HUES6 (cell line): ENCODE measurements around the gene ORC3.
A peak's percentile ranks its signal among the peaks of the same experiment; 100 is the strongest.

Experiments used
- H3K27ac ChIP-seq: 2 replicates; pipeline ENCODE4 v1.7.0; 2013; ENCODE audit warnings: low read depth, mild to moderate bottlenecking, low read length, inconsistent platforms
- H3K27me3 ChIP-seq: 2 replicates; pipeline ENCODE4 v1.6.1; 2013; ENCODE audit warnings: low read length; ENCODE audit not compliant: control insufficient read depth, insufficient read depth
- H3K36me3 ChIP-seq: 2 replicates; pipeline ENCODE4 v1.6.1; 2013; ENCODE audit warnings: low read length; ENCODE audit not compliant: control insufficient read depth, insufficient read depth
- H3K4me1 ChIP-seq: 2 replicates; pipeline ENCODE4 v1.6.1; 2013; ENCODE audit warnings: low read length; ENCODE audit not compliant: control insufficient read depth, insufficient read depth
- H3K4me3 ChIP-seq: 2 replicates; pipeline ENCODE4 v1.5.1; 2013; ENCODE audit warnings: low read depth, low read length
- H3K9ac ChIP-seq: one replicate; pipeline ENCODE4 v1.6.1; 2013; ENCODE audit warnings: mild to moderate bottlenecking, low read length
- H3K9me3 ChIP-seq: 2 replicates; pipeline ENCODE4 v1.6.1; 2013; ENCODE audit warnings: low read depth, low read length; ENCODE audit not compliant: control insufficient read depth, insufficient read depth

Gene ORC3

DNA sequence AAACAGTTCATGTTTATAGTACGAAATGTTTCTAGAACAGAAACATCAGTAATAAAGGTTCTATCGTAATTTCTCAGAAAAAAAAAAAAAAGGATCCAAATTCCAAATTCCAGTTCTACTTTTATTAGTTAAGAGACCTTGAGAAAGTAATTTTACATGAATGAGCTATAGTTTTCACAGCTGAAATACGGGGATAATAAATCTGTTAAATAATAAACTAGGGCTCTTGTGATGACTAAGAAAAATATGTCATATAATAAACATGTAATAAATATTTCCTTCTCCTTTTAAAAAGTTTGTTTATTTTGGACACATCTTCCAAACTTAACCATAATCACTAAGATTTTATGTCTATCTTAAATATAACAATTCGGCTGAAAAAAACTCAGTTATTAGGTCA is 17.9 kb upstream of the ORC3 start:
- Histone ChIP-seq H3K9ac (no peak overlapping the region), H3K36me3 (peaks cover 16% of the 10 kb centered on the region), H3K4me1 (peaks cover 10% of the 10 kb centered on the region), H3K4me3 (no peak overlapping the region), H3K27me3 (no peaks in the 10 kb centered on the region), H3K27ac (no peak overlapping the region), H3K9me3 (no peaks in the 10 kb centered on the region)

DNA sequence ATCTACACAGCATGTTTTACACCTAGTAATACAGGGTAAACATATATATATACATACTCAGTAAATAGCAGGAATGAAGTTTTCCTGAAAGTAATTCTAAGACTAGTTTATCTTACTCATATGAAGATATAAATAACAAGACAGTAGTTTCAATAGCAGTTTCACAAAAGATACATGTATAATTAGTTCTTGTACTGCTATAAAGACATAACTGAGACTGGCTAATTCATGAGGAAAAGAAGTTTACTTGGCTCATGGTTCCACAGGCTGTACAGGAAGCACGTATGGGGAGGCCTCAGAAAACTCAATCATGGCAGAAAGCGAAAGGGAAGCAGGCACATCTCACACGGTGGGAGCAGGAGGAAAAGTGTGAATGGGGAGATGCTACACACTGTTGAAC is 17.1 kb upstream of the ORC3 start:
- no peak overlapping the region for H3K4me3 ChIP-seq
- H3K9me3 ChIP-seq, result no peaks in the 10 kb centered on the region
- H3K36me3 ChIP-seq, result peaks cover 22% of the 10 kb centered on the region
- H3K27ac ChIP-seq, result no peak overlapping the region
- H3K4me1 ChIP-seq, result peaks cover 10% of the 10 kb centered on the region
- no peak overlapping the region for H3K9ac ChIP-seq
- no peaks in the 10 kb centered on the region for H3K27me3 ChIP-seq

DNA sequence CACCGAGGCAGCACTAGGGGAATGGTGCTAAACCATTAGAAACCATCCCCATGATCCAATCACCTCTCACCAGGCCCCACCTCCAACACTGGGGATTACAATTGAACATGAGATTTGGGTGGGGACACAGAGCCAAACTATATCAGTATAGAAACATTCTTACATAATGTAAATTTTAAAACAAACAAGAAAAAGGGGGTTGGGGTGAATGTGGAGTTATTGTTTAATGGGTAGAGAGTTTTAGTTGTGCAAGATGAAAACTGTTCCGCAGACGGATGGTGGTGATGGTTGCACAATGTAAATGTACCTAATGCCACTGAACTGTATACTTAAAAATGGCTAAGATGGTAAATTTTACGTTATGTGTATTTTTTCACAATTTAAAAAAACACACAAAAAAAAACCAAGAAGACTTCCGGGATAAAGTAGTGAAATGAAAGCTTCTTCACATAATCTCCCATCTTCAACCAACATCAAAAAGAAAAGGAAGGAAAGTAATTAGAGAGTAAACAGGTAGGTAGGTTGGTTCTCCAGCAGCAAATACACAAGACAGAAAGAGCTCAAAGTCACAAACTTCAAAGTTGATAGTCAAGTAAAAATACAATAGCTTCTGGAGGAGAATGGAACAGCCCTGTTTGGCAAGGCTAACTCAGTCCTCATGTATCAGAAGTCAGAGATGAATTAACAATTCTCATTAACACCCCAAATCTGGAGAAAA is 16.5 kb upstream of the ORC3 start:
- peaks cover 18% of the 10 kb centered on the region for H3K36me3 ChIP-seq

DNA sequence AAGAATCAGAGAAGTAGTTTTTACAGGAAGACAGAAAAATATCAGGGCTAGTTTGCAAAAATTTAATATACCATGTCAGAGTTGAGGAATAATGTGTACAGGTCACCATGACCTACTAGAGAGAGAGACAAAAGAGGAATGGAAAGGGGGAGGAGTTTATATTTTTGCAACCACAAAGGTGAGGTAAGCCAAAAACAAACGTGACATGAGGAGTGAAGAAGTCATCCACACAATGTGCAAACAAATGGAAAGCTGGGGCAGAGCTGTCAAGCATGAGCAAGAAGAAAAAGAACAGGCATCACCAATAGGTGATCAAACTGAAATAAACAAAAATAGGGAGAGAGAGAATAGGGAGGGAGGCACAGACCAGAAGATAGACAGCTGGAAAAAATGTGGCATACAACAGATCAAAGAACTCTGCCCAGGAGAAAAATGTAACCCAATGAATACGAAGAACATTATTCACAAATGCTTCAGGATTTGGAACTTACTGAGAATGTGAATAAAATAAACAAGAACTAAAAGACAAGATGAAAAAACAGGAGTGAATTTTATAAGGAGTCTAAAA is 15.6 kb upstream of the ORC3 start:
- Histone ChIP-seq H3K36me3 (peaks cover 12% of the 10 kb centered on the region), H3K9ac (no peak overlapping the region), H3K4me1 (peaks cover 19% of the 10 kb centered on the region), H3K4me3 (no peak overlapping the region), H3K9me3 (no peaks in the 10 kb centered on the region), H3K27me3 (no peaks in the 10 kb centered on the region), H3K27ac (no peak overlapping the region)

More for the DNA sequence above, 16.5 kb upstream of the ORC3 start:
- Histone ChIP-seq H3K9ac (no peak overlapping the region), H3K4me3 (no peak overlapping the region), H3K9me3 (no peaks in the 10 kb centered on the region), H3K4me1 (peaks cover 13% of the 10 kb centered on the region), H3K27me3 (no peaks in the 10 kb centered on the region), H3K27ac (no peak overlapping the region)

DNA sequence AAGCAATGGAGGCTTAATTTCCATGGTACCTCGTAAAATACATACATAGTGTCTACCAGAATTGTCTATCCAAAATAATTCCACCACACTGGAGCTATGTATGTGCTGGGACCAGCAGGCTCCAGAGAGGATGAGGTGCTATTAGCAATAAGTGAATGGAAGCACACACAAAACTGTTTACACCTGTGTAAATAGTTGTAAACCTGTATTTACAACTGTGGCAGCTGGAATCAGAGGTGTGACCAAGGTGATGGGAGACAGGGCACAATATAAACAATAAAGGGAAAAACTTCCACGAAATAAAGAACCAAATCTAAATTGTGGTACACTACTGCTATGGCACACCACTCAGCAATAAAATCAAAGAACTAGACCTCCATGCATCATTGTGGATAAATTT is 14.5 kb upstream of the ORC3 start:
- Histone ChIP-seq H3K9me3 (no peaks in the 10 kb centered on the region), H3K4me3 (no peak overlapping the region), H3K4me1 (peaks cover 24% of the 10 kb centered on the region), H3K27ac (no peak overlapping the region), H3K27me3 (no peaks in the 10 kb centered on the region), H3K9ac (no peak overlapping the region), H3K36me3 (peaks cover 14% of the 10 kb centered on the region)

DNA sequence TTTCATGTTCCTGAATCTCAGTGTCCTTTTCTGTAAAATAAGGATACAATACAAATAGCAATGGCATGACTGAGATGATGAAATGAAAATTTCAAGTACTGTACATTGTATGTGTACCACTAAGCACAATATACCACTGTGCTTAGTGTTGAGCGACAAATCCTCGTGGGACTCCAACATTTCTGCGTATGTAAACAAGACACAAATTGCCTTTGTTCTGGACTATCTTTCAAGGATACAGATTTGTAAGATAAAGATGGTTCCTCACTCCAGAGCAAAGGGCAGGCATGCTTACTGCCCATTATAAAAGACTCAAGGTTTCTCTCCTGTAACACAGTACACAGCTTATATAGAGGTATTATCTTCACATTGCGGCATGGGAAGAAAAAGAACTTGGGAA is 6.1 kb upstream of the ORC3 start:
- Histone ChIP-seq H3K9me3 (no peaks in the 10 kb centered on the region), H3K9ac (no peak overlapping the region), H3K27ac (no peak overlapping the region), H3K27me3 (no peaks in the 10 kb centered on the region), H3K36me3 (peaks cover 50% of the 10 kb centered on the region), H3K4me3 (no peak overlapping the region), H3K4me1 (peaks cover 10% of the 10 kb centered on the region)

DNA sequence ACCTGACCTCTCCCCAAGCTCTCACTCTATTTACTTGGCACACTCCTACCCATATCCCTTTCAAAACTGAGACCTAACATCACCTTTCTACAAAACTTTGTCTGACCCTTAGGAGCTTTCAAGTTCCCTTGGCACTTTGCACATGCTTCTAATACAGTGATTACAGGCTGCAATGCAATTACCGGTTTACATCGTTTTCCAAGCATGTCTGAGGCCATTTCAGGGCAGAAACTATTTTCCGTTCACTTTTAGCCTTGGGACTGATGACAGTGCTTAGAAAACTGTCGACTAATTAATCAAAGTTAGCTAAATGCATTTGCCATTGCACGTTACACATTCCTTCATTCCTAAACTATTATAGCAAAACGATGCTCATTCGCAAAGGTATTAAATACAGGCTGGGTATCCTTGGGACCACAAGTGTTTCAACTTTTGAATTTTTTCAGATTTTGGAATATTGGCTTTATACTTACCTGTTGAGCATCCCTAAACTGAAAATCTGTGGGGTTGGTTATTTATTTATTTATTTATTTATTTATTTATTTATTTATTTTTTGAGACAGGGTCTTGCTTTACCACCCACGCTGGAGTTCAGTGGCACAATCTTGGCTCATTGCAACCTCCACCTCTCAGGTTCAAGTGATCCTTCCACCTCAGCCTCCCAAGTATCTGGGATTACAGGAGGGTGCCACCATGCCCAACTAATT is 3.4 kb upstream of the ORC3 start:
- no peaks in the 10 kb centered on the region for H3K27me3 ChIP-seq
- H3K4me3 ChIP-seq, result no peak overlapping the region
- no peak overlapping the region for H3K27ac ChIP-seq
- no peaks in the 10 kb centered on the region for H3K9me3 ChIP-seq
- peaks cover 41% of the 10 kb centered on the region for H3K36me3 ChIP-seq
- no peak overlapping the region for H3K9ac ChIP-seq
- no peaks in the 10 kb centered on the region; the same call in 1 of the 2 replicates for H3K4me1 ChIP-seq

DNA sequence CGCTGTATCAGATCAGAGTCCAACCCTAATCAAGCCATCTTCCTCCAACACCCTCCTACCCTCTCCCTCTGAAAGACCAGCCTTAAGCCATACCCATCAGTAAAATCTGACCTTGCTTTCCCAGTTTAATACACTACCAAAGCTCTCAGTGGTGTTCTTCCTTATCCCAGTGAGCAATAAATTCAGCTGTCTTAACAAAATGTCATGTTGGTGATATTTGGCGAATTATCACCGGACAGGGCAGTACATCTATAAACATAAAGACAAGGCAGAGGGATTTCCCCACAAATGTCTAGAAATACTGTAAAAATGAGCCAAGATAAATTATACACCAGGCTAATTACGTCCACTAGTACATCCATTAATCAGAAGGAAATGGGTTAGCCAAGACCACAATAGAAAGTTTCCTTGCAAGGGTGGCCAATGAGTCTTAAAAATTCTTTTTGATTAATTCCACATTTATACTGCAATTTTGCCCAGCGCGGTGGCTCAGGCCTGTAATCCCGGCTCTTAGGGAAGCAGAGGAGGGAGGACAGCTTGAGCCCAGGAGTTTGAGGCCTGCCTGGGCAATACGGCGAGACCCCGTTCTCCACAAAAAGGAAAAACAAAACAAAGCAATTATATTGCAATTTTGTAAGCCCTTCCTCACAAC is 1.1 kb upstream of the ORC3 start:
- peak overlapping the region; percentile 80; the same call in 1 of the 2 replicates for H3K27ac ChIP-seq
- H3K9ac ChIP-seq, result peak overlapping the region; percentile 93
- no peaks in the 10 kb centered on the region; the same call in 1 of the 2 replicates for H3K4me1 ChIP-seq
- H3K27me3 ChIP-seq, result no peaks in the 10 kb centered on the region
- H3K36me3 ChIP-seq, result peaks cover 33% of the 10 kb centered on the region
- H3K9me3 ChIP-seq, result no peaks in the 10 kb centered on the region
- peak overlapping the region; percentile 89 for H3K4me3 ChIP-seq

DNA sequence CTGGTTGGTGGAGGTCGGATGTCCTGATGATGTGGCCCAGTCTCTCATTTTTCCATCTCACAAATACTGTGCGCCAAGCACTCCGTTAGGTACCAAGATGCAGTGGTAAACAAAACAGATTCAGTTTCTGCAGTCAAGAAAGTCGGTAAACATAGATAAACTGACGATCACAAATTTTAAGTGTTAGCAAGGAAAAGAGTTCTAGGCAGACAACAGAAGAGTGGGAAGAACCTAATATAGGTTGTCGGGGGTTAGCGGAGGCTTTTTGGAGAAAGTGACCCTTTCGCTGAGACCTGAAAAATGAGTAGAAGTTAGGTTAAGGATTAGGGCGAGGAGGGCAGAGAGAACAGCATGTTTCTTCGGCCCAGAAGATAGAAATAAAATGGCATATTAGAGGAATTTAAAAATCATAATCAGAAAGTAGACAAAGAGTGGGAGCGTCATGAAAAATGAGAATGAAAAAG is 514 bp downstream of the ORC3 start:
- H3K4me1 ChIP-seq, result no peaks in the 10 kb centered on the region; the same call in 1 of the 2 replicates
- H3K27ac ChIP-seq, result peak overlapping the region; percentile 80
- no peaks in the 10 kb centered on the region for H3K9me3 ChIP-seq
- peak overlapping the region; percentile 89 for H3K4me3 ChIP-seq
- peak overlapping the region; percentile 93 for H3K9ac ChIP-seq
- H3K36me3 ChIP-seq, result peaks cover 38% of the 10 kb centered on the region
- no peaks in the 10 kb centered on the region for H3K27me3 ChIP-seq

DNA sequence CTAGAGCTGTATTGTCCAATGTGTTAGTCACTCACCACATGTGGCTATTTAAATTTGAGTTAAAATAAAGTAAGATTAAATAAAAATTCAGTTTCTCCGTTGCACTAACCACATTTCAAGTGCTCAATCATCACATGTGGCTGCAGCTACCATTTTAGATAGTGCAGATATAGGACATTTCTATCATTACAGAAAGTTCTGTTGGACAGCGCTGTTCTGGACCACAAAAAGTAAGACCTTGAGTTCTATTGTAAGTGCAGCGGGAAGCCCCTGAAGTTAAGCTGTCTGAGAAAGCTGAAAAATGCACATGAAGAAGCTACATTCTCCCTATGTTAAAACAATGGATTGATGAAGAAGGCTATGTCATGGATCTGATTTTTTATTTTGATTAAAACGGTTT is 1.1 kb downstream of the ORC3 start:
- peaks cover 40% of the 10 kb centered on the region for H3K36me3 ChIP-seq
- H3K4me1 ChIP-seq, result no peaks in the 10 kb centered on the region; the same call in 1 of the 2 replicates
- no peaks in the 10 kb centered on the region for H3K9me3 ChIP-seq
- peak overlapping the region; percentile 89 for H3K4me3 ChIP-seq
- peak overlapping the region; percentile 93 for H3K9ac ChIP-seq
- 0 out of 2 replicates have a peak overlapping the region, but pooled peaks have one; percentile 80 for H3K27ac ChIP-seq
- H3K27me3 ChIP-seq, result no peaks in the 10 kb centered on the region
